ENCODE results near the gene CIB2.

- no peak for TF ChIP-seq POLR2A (IDR thresholded peaks at IDR 0.05)
- TF ChIP-seq POLR2AphosphoS5 (IDR thresholded peaks at IDR 0.05), result no peak
- TF ChIP-seq CTCF (IDR thresholded peaks at IDR 0.05), result no peak
Observed at GRCh38 chr15:78058401-78058935, 72.8 kb downstream of the CIB2 start.

All from transverse colon (tissue), 4 donors.